Lung (tissue), 12 donors: ENCODE results near the gene FOXP1. TPM values are rescaled to one million over a fixed set of nuclear protein-coding genes. Genes with fewer than 3 reads are reported as not detected.

ENCODE experiments used
- ATAC-seq: fragments of 200-7000 bp; cut with Tn5 transposase; one replicate; pipeline ENCODE4 v1.9.1; 2020; ENCODE audit warnings: moderate number of reproducible peaks; ENCODE audit not compliant: insufficient read depth, low FRiP score
- DNase-seq, 3 donors: peaks; one replicate each; pipeline ENCODE4 v3.0.0-alpha.2; 2013 to 2017
- H3K27ac ChIP-seq, 2 donors: one replicate each; pipeline ENCODE4 v1.5.1; 2013; ENCODE audit warnings: mild to moderate bottlenecking in 2 of 2, moderate library complexity in 2 of 2, control low read depth in 1 of 2, inconsistent platforms in 1 of 2, low read depth in 1 of 2, low read length in 1 of 2
- H3K27me3 ChIP-seq, 3 donors: one replicate each; pipeline ENCODE4 v1.5.1; 2013; ENCODE audit warnings: low read length in 2 of 3; ENCODE audit not compliant: control insufficient read depth in 3 of 3, insufficient read depth in 3 of 3
- H3K36me3 ChIP-seq, 4 donors: one replicate each; pipeline ENCODE4 v1.5.1; 2013; ENCODE audit warnings: low read length in 4 of 4, mild to moderate bottlenecking in 1 of 4, moderate library complexity in 1 of 4; ENCODE audit not compliant: control insufficient read depth in 4 of 4, insufficient read depth in 4 of 4
- H3K4me1 ChIP-seq, 5 donors: one replicate each; pipeline ENCODE4 v1.5.1; 2013; ENCODE audit warnings: low read length in 5 of 5, mild to moderate bottlenecking in 2 of 5, moderate library complexity in 1 of 5; ENCODE audit not compliant: control insufficient read depth in 5 of 5, insufficient read depth in 5 of 5
- H3K4me3 ChIP-seq: one replicate; pipeline ENCODE4 v1.5.1; 2013; ENCODE audit warnings: mild to moderate bottlenecking, control low read depth, moderate library complexity
- H3K9ac ChIP-seq, 2 donors: one replicate each; pipeline ENCODE4 v1.5.1; 2013; ENCODE audit warnings: low read length in 2 of 2, control low read depth in 1 of 2; ENCODE audit not compliant: insufficient read depth in 1 of 2
- H3K9me3 ChIP-seq, 4 donors: one replicate each; pipeline ENCODE4 v1.5.1; 2013; ENCODE audit warnings: low read length in 3 of 4, mild to moderate bottlenecking in 1 of 4, moderate library complexity in 1 of 4; ENCODE audit not compliant: control insufficient read depth in 4 of 4, insufficient read depth in 3 of 4
- WGBS, 2 donors: extraction: QIAGEN DNeasy Blood & Tissue Kit; methylation state at CpG; one replicate each; pipeline ENCODE4 v1.1.7; 2013; 5-methylcytosine and 5-hydroxymethylcytosine counted together
- polyA plus RNA-seq, 2 donors: library from polyadenylated mRNA; stranded (reverse); fragments of 200-250 nt; gene quantifications; one replicate each; pipeline ENCODE4 v1.2.1, GENCODE V29; 2013
- total RNA-seq, 2 donors: library from RNA; depleted of rRNA in 1 of 2; stranded (reverse); fragments of >200 nt in 1 of 2; gene quantifications; one replicate each; pipeline ENCODE4 v1.2.1, GENCODE V29; 2014 to 2021
- TF ChIP-seq, protein P1 (sequence below): IDR thresholded peaks from 2 replicates; pipeline ENCODE4 v1.5.1; 2012; ENCODE audit warnings: mild to moderate bottlenecking; ENCODE audit errors: control extremely low read depth, extremely low read depth
- donor health status: control.
- donor health status: control.
- donor health status: Bipolar disorder and iron deficiency.
- donor health status: healthy.
- donor health status: DM: yes; HTN: yes; CAD: no.

FOXP1 gene
- total and polyA plus RNA-seq, 4 donors: 13.8 to 287 (median 73.9) TPM

DNA sequence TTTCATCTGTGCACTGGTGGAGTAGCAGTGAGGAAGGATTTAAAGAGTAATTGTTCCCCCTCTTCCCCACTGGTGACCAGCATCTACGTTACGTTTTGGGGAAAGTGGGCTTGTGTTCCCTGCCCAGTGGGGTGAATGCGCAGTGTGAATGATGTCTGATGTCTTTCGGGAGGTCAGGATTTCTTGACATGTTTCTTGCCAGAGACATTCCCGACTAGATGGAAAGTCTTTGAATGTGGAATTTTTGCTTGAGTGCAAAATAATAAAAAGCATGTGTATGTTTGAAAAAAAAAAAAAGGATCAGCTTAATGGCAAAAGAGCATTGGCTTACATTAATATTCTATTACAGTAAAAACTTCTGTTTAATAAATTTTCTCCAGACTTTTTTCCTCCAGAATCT is 632.2 kb downstream of the FOXP1 start:
- H3K4me3 ChIP-seq: no peak overlapping the region
- TF ChIP-seq, protein P1, sequence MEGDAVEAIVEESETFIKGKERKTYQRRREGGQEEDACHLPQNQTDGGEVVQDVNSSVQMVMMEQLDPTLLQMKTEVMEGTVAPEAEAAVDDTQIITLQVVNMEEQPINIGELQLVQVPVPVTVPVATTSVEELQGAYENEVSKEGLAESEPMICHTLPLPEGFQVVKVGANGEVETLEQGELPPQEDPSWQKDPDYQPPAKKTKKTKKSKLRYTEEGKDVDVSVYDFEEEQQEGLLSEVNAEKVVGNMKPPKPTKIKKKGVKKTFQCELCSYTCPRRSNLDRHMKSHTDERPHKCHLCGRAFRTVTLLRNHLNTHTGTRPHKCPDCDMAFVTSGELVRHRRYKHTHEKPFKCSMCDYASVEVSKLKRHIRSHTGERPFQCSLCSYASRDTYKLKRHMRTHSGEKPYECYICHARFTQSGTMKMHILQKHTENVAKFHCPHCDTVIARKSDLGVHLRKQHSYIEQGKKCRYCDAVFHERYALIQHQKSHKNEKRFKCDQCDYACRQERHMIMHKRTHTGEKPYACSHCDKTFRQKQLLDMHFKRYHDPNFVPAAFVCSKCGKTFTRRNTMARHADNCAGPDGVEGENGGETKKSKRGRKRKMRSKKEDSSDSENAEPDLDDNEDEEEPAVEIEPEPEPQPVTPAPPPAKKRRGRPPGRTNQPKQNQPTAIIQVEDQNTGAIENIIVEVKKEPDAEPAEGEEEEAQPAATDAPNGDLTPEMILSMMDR: no peak
- H3K9ac ChIP-seq: no peak overlapping the region
- H3K9me3 ChIP-seq: no peaks in the 10 kb centered on the region
- H3K4me1 ChIP-seq: peaks cover 0 to 7% (median 3%) of the 10 kb centered on the region in 5 donors
- H3K27me3 ChIP-seq: no peaks in the 10 kb centered on the region
- no peak for ATAC-seq
- peak; percentile 18 to 66 (median 36) for DNase-seq
- WGBS, 2 donors: 66 to 73% methylated on average over 5 of the region's 5 CpGs
- no peak overlapping the region for H3K27ac ChIP-seq
- no peaks in the 10 kb centered on the region for H3K36me3 ChIP-seq

- no peaks in the 10 kb centered on the region for H3K36me3 ChIP-seq
- DNase-seq: no peak
- TF ChIP-seq, protein P1: no peak
- peaks cover 0 to 4% (median 0%) of the 10 kb centered on the region in 5 donors for H3K4me1 ChIP-seq
- no peak overlapping the region for H3K9ac ChIP-seq
- 70 to 93% methylated on average over 1 of the region's 1 CpG for WGBS, 2 donors
- no peak overlapping the region for H3K27ac ChIP-seq
- H3K9me3 ChIP-seq: no peaks in the 10 kb centered on the region
- ATAC-seq: no peak
- H3K27me3 ChIP-seq: no peaks in the 10 kb centered on the region
- H3K4me3 ChIP-seq: no peak overlapping the region
Measured at GRCh38 chr3:70947579-70947978, 635.9 kb downstream of the FOXP1 start.

DNA sequence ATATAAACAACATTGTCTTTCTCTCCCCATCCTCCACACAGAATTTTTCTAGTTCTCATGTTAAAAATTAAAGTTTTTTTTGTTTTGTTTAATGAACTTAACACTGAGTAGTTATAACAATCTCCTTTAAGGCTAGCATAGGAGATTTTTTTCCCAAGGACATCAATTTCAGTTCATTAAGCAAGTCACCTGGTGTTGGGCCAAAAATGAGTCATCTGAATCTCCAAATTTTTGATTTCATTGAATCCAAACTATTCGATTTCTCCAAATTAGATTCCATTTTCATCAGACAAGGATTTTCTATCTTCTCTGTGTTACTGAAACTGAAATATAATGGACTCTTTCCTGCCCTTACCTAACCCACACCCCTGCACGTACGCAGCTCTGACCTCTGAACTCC is 639.6 kb downstream of the FOXP1 start:
- DNase-seq (no peak), ATAC-seq (no peak)
- TF ChIP-seq, protein P1: no peak
- WGBS, 2 donors: 85 to 96% methylated on average over 3 of the region's 3 CpGs
- Histone ChIP-seq H3K27me3 (no peaks in the 10 kb centered on the region), H3K4me1 (no peaks in the 10 kb centered on the region), H3K9ac (no peak overlapping the region), H3K4me3 (no peak overlapping the region), H3K36me3 (no peaks in the 10 kb centered on the region), H3K9me3 (no peaks in the 10 kb centered on the region), H3K27ac (no peak overlapping the region)

DNA sequence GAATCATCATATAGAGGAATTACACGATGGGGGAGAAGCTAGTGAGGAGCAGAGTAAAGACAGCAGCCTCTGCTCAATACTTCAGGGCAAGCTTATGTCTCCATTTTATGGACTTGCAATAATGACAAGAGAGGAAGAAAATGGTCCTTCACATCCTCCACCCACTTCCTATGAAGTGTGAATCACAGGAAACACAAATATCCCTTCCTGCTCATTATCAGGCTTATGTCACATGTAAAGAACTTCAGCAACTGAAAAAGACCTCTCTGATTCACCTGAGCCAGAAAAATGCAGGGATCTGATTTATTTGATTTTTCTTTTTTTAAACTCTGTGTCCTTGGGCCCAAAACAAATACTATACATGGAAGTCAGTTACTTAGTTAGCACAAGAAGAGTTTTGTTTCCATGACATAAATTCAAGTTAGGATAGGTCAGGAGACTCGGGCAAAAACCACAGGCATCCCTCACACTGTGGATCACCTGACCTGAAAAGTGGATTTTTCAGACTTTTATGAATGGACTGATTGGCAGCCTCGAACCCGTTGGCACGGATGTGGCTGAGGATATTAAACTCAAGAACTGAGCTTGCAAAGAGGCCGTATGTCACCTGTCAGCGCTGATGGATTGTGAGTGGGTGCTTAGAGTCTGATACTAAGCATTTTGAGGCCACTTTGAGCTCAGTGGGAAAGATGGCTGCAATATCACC is 650.3 kb downstream of the FOXP1 start:
- DNase-seq: no peak

More for the DNA sequence above, 650.3 kb downstream of the FOXP1 start:
- 90 to 95% methylated on average over 7 of the region's 7 CpGs for WGBS, 2 donors
- Histone ChIP-seq H3K9me3 (no peaks in the 10 kb centered on the region), H3K27ac (no peak overlapping the region), H3K36me3 (no peaks in the 10 kb centered on the region), H3K27me3 (no peaks in the 10 kb centered on the region), H3K4me1 (no peaks in the 10 kb centered on the region), H3K9ac (no peak overlapping the region), H3K4me3 (no peak overlapping the region)
- TF ChIP-seq, protein P1: no peak
- no peak for ATAC-seq
